ENCODE data around the gene USP17L17. TPM values are rescaled to one million over a fixed set of nuclear protein-coding genes. Genes with fewer than 3 reads are reported as not detected.
"Not testable (repeated sequence)": the region's sequence is repeated elsewhere in the genome, so short reads cannot be mapped to it uniquely, and the experiment has no call there.

Gene USP17L17
- total RNA-seq, 4 donors from 2014 or later = not detected

DNA sequence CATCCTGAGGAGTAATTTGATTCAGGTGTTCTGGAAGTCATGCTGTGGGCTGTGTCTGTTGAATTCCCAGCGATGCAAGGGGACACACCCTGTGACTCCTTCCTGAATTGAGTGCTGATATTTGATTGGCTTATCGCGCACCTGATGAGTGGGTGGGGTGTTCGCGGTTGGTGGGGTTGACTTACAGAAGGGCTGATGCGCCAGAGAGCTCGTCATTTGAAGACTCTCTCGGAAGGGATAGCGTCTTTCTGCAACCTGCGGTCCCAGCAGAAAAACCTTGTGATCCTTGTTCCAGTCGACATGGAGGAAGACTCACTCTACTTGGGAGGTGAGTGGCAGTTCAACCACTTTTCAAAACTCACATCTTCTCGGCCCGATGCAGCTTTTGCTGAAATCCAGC, 18.9 kb downstream of the USP17L17 start, which contains the start of gene USP17L21:
Gene USP17L21, plus strand, starts transcription at position 301 of the 400 bp plus-strand sequence. Its CDS starts 0 bp downstream, at position 301.
- H3K27me3 ChIP-seq; intact Hi-C loops (cut with DNase I); H3K9me3 ChIP-seq; H3K4me1 ChIP-seq; H3K27ac ChIP-seq (replicated peaks in 1 of 4); DNase-seq (ENCODE audit: extremely low spot score); H3K36me3 ChIP-seq; H3K4me3 ChIP-seq: not testable (repeated sequence)
- WGBS = no CpG with 5 or more reads among the region's 13 CpGs

DNA sequence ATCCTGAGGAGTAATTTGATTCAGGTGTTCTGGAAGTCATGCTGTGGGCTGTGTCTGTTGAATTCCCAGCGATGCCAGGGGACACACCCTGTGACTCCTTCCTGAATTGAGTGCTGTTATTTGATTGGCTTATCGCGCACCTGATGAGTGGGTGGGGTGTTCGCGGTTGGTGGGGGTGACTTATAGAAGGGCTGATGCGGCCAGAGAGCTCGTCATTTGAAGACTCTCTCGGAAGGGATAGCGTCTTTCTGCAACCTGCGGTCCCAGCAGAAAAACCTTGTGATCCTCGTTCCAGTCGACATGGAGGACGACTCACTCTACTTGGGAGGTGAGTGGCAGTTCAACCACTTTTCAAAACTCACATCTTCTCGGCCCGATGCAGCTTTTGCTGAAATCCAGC, 23.6 kb downstream of the USP17L17 start, which contains the start of gene USP17L22:
Gene USP17L22, plus strand, starts transcription at position 301 of the 400 bp plus-strand sequence. Its CDS starts 0 bp downstream, at position 301.
- intact Hi-C loops (cut with DNase I); H3K4me3 ChIP-seq; H3K36me3 ChIP-seq; H3K9me3 ChIP-seq; DNase-seq (ENCODE audit: extremely low spot score); H3K4me1 ChIP-seq; H3K27me3 ChIP-seq; H3K27ac ChIP-seq (replicated peaks in 1 of 4): not testable (repeated sequence)
- no CpG with 5 or more reads among the region's 15 CpGs for WGBS

DNA sequence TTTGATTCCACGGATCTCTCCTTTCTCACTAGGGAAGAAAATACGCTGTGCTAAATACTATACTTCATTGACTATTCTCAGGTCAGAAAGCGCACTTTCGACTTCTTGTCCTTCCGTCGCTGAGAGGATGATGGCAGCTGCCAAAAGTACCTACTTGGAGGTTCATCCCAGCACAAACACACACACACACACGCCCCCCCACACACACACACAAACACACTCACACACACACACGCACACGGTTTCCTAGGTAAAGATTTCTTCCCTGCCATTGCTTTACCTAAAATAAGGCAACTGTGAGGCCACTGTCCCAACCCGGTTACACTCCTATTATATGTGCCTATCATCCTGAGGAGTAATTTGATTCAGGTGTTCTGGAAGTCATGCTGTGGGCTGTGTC, 28.0 kb downstream of the USP17L17 start:
- DNase-seq (ENCODE audit: extremely low spot score); H3K9me3 ChIP-seq; intact Hi-C loops (cut with DNase I); H3K27ac ChIP-seq (replicated peaks in 1 of 4); H3K36me3 ChIP-seq; H3K27me3 ChIP-seq; H3K4me3 ChIP-seq; H3K4me1 ChIP-seq: not testable (repeated sequence)
- WGBS = 91% methylated on average over 8 of the region's 10 CpGs

Other genes starting within 250 kb of the USP17L17 start
- not detected for gene FAM90A26, start 73.5 kb upstream of the USP17L17 start, total RNA-seq
- not detected for gene USP17L10, start 33.2 kb upstream of the USP17L17 start, total RNA-seq
- not detected for gene USP17L11, start 28.5 kb upstream of the USP17L17 start, total RNA-seq
- gene USP17L12, start 23.7 kb upstream of the USP17L17 start, total RNA-seq = not detected
- not detected for gene USP17L13, start 19.0 kb upstream of the USP17L17 start, total RNA-seq
- not detected for gene USP17L15, start 9.5 kb upstream of the USP17L17 start, total RNA-seq
- gene USP17L18, start 4.8 kb downstream of the USP17L17 start, total RNA-seq = not detected
- not detected for gene USP17L19, start 9.5 kb downstream of the USP17L17 start, total RNA-seq
- not detected for gene USP17L20, start 14.2 kb downstream of the USP17L17 start, total RNA-seq
- not detected for gene USP17L21, start 19.0 kb downstream of the USP17L17 start, total RNA-seq
- not detected for gene USP17L22, start 23.7 kb downstream of the USP17L17 start, total RNA-seq
- not detected for gene USP17L24, start 81.3 kb downstream of the USP17L17 start, total RNA-seq
- gene USP17L25, start 86.0 kb downstream of the USP17L17 start, total RNA-seq = not detected
- not detected for gene USP17L26, start 90.8 kb downstream of the USP17L17 start, total RNA-seq
- not detected for gene USP17L5, start 95.5 kb downstream of the USP17L17 start, total RNA-seq
- gene USP17L27, start 100.3 kb downstream of the USP17L17 start, total RNA-seq = not detected
- not detected for gene USP17L28, start 105.0 kb downstream of the USP17L17 start, total RNA-seq
- not detected for gene USP17L29, start 109.8 kb downstream of the USP17L17 start, total RNA-seq
- not detected for gene USP17L30, start 119.2 kb downstream of the USP17L17 start, total RNA-seq
- not detected for gene DEFB131A, start 200.5 kb downstream of the USP17L17 start, total RNA-seq